ENCODE results near the gene PFDN1. TPM values are rescaled to one million over a fixed set of nuclear protein-coding genes. Genes with fewer than 3 reads are reported as not detected.

PFDN1 gene
- total and polyA plus RNA-seq, 4 donors: 14.0 to 30.8 (median 20.7) TPM

- Histone ChIP-seq H3K4me3 (ENCODE audit: low read depth in 1 of 3, low read length in 3 of 3) (no peak overlapping the region), H3K27me3 (ENCODE audit: control insufficient read depth in 4 of 4, insufficient read depth in 4 of 4, low read length in 3 of 4) (no peaks in the 10 kb centered on the region), H3K9me3 (ENCODE audit: control insufficient read depth in 4 of 4, low read length in 3 of 4) (no peaks in the 10 kb centered on the region), H3K9ac (ENCODE audit: low read depth in 1 of 2, low read length in 2 of 2) (no peak overlapping the region), H3K36me3 (ENCODE audit: control insufficient read depth in 4 of 4, insufficient read depth in 3 of 4, low read depth in 1 of 4, low read length in 3 of 4) (peaks cover 0 to 11% (median 3%) of the 10 kb centered on the region in 4 donors), H3K27ac (ENCODE audit: low read depth in 1 of 2, low read length in 2 of 2) (no peak overlapping the region), H3K4me1 (ENCODE audit: control insufficient read depth in 4 of 4, insufficient read depth in 4 of 4, low read length in 3 of 4) (no peaks in the 10 kb centered on the region)
- no peak for DNase-seq (ENCODE audit: low spot score)
- 96% methylated on average over 10 of the region's 10 CpGs for WGBS
- no peak for TF ChIP-seq GABPA (IDR thresholded peaks at IDR 0.05 in 1 of 2, conservative IDR thresholded peaks at IDR 0.05 in 1 of 2)
- no peak for TF ChIP-seq RAD21 (IDR thresholded peaks at IDR 0.05)
These were observed 50.3 kb downstream of the PFDN1 start for GRCh38 chr5:140252470-140253126.

DNA sequence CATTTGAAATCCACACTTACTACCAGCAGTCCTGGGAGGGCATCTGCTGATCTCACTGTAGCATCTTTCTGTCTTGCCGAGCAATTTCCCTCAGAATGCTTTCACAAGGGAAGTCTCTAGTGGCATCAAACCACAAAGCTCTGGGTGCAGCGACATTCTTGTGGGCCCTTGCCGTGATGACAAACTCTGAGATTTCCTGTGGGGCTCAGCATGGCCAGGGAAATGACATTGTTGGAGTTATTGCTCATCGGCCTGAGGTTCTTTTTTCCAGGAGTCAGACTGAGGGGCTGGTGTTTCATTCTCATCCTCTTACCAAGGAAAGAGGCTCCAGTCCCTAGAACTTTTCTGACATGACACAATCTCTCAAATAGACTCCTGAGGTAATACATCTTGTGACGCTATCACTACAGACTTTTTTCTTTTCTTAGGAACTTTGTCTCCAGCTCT, 51.4 kb downstream of the PFDN1 start:
- Histone ChIP-seq H3K27ac (ENCODE audit: low read depth in 1 of 2, low read length in 2 of 2) (no peak overlapping the region), H3K4me3 (ENCODE audit: low read depth in 1 of 3, low read length in 3 of 3) (no peak overlapping the region), H3K9me3 (ENCODE audit: control insufficient read depth in 4 of 4, low read length in 3 of 4) (no peaks in the 10 kb centered on the region), H3K9ac (ENCODE audit: low read depth in 1 of 2, low read length in 2 of 2) (no peak overlapping the region), H3K27me3 (ENCODE audit: control insufficient read depth in 4 of 4, insufficient read depth in 4 of 4, low read length in 3 of 4) (no peaks in the 10 kb centered on the region), H3K36me3 (ENCODE audit: control insufficient read depth in 4 of 4, insufficient read depth in 3 of 4, low read depth in 1 of 4, low read length in 3 of 4) (peaks cover 0 to 11% (median 3%) of the 10 kb centered on the region in 4 donors), H3K4me1 (ENCODE audit: control insufficient read depth in 4 of 4, insufficient read depth in 4 of 4, low read length in 3 of 4) (peaks cover 0 to 2% (median 0%) of the 10 kb centered on the region in 4 donors)
- TF ChIP-seq ATF3 (IDR thresholded peaks at IDR 0.05) (no peak), RAD21 (IDR thresholded peaks at IDR 0.05) (peak in 1 of 2 donors; percentile 5), FOXA1 (IDR thresholded peaks at IDR 0.05) (no peak), EGR1 (IDR thresholded peaks at IDR 0.05; ENCODE audit: low read depth in 2 of 2) (no peak)
- WGBS: 77% methylated on average over 5 of the region's 5 CpGs
- no peak for DNase-seq (ENCODE audit: low spot score)

- H3K4me3 ChIP-seq (ENCODE audit: low read depth in 1 of 3, low read length in 3 of 3): no peak overlapping the region
- no peak for DNase-seq (ENCODE audit: low spot score)
- peaks cover 0 to 14% (median 5%) of the 10 kb centered on the region in 4 donors for H3K36me3 ChIP-seq (ENCODE audit: control insufficient read depth in 4 of 4, insufficient read depth in 3 of 4, low read depth in 1 of 4, low read length in 3 of 4)
- peaks cover 0 to 2% (median 0%) of the 10 kb centered on the region in 4 donors for H3K4me1 ChIP-seq (ENCODE audit: control insufficient read depth in 4 of 4, insufficient read depth in 4 of 4, low read length in 3 of 4)
- H3K27me3 ChIP-seq (ENCODE audit: control insufficient read depth in 4 of 4, insufficient read depth in 4 of 4, low read length in 3 of 4): no peaks in the 10 kb centered on the region
- no peaks in the 10 kb centered on the region for H3K9me3 ChIP-seq (ENCODE audit: control insufficient read depth in 4 of 4, low read length in 3 of 4)
- no peak overlapping the region for H3K9ac ChIP-seq (ENCODE audit: low read depth in 1 of 2, low read length in 2 of 2)
- TF ChIP-seq GABPA (IDR thresholded peaks at IDR 0.05 in 1 of 2, conservative IDR thresholded peaks at IDR 0.05 in 1 of 2): no peak
- no peak for TF ChIP-seq RAD21 (IDR thresholded peaks at IDR 0.05)
- TF ChIP-seq FOXA2 (IDR thresholded peaks at IDR 0.05): no peak
- TF ChIP-seq FOXA1 (IDR thresholded peaks at IDR 0.05): no peak
- no peak for TF ChIP-seq ZBTB33 (IDR thresholded peaks at IDR 0.05)
- 74% methylated on average over 6 of the region's 6 CpGs for WGBS
- no peak overlapping the region for H3K27ac ChIP-seq (ENCODE audit: low read depth in 1 of 2, low read length in 2 of 2)
These were observed 52.5 kb downstream of the PFDN1 start for GRCh38 chr5:140250386-140250785.

DNA sequence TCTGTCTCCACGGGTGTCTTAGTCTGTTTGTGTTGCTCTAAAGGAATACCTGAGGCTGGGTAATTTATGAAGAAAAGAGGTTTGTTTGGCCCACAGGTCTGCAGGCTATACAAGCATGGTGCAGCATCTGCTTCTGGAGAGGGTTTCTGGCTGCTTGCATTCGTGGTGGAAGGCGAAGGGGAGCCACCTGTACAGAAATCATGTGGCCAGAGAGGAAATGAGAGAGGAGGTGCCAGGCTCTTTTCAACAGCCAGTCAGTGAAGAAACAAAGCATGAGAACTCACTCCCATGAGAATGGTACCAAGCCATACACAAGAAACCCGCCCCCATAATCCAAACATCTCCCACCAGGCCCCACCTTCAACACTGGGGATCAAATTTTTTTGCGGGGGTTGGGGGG, 53.4 kb downstream of the PFDN1 start:
- Histone ChIP-seq H3K4me3 (ENCODE audit: low read depth in 1 of 3, low read length in 3 of 3) (no peak overlapping the region), H3K4me1 (ENCODE audit: control insufficient read depth in 4 of 4, insufficient read depth in 4 of 4, low read length in 3 of 4) (peaks cover 0 to 5% (median 4%) of the 10 kb centered on the region in 4 donors), H3K36me3 (ENCODE audit: control insufficient read depth in 4 of 4, insufficient read depth in 3 of 4, low read depth in 1 of 4, low read length in 3 of 4) (peaks cover 0 to 19% (median 5%) of the 10 kb centered on the region in 4 donors), H3K27me3 (ENCODE audit: control insufficient read depth in 4 of 4, insufficient read depth in 4 of 4, low read length in 3 of 4) (no peaks in the 10 kb centered on the region), H3K9ac (ENCODE audit: low read depth in 1 of 2, low read length in 2 of 2) (no peak overlapping the region), H3K27ac (ENCODE audit: low read depth in 1 of 2, low read length in 2 of 2) (no peak overlapping the region), H3K9me3 (ENCODE audit: control insufficient read depth in 4 of 4, low read length in 3 of 4) (no peaks in the 10 kb centered on the region)
- DNase-seq (ENCODE audit: low spot score): no peak
- 86% methylated on average over 5 of the region's 5 CpGs for WGBS
- TF ChIP-seq YY1 (IDR thresholded peaks at IDR 0.05): no peak
- TF ChIP-seq HNF4G (IDR thresholded peaks at IDR 0.05): no peak
- TF ChIP-seq ATF3 (IDR thresholded peaks at IDR 0.05): no peak
- TF ChIP-seq RXRA (IDR thresholded peaks at IDR 0.05): no peak
- TF ChIP-seq, protein P1, sequence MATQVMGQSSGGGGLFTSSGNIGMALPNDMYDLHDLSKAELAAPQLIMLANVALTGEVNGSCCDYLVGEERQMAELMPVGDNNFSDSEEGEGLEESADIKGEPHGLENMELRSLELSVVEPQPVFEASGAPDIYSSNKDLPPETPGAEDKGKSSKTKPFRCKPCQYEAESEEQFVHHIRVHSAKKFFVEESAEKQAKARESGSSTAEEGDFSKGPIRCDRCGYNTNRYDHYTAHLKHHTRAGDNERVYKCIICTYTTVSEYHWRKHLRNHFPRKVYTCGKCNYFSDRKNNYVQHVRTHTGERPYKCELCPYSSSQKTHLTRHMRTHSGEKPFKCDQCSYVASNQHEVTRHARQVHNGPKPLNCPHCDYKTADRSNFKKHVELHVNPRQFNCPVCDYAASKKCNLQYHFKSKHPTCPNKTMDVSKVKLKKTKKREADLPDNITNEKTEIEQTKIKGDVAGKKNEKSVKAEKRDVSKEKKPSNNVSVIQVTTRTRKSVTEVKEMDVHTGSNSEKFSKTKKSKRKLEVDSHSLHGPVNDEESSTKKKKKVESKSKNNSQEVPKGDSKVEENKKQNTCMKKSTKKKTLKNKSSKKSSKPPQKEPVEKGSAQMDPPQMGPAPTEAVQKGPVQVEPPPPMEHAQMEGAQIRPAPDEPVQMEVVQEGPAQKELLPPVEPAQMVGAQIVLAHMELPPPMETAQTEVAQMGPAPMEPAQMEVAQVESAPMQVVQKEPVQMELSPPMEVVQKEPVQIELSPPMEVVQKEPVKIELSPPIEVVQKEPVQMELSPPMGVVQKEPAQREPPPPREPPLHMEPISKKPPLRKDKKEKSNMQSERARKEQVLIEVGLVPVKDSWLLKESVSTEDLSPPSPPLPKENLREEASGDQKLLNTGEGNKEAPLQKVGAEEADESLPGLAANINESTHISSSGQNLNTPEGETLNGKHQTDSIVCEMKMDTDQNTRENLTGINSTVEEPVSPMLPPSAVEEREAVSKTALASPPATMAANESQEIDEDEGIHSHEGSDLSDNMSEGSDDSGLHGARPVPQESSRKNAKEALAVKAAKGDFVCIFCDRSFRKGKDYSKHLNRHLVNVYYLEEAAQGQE (IDR thresholded peaks at IDR 0.05): no peak
- TF ChIP-seq CTCF (IDR thresholded peaks at IDR 0.05; ENCODE audit: low read depth, low read length, missing input control): no peak
- TF ChIP-seq TAF1 (conservative IDR thresholded peaks at IDR 0.05): no peak
- TF ChIP-seq RAD21 (IDR thresholded peaks at IDR 0.05): no peak
- no peak for TF ChIP-seq GABPA (IDR thresholded peaks at IDR 0.05 in 1 of 2, conservative IDR thresholded peaks at IDR 0.05 in 1 of 2)
- no peak for TF ChIP-seq JUND (IDR thresholded peaks at IDR 0.05)
